Right lobe of liver (tissue), 6 donors: ENCODE measurements around the gene CAMTA1. TPM values are rescaled to one million over a fixed set of nuclear protein-coding genes. Genes with fewer than 3 reads are reported as not detected.

ENCODE experiments used
- ATAC-seq, 4 donors: fragments of 200-7000 bp; cut with Tn5 transposase; one replicate each; pipeline ENCODE4 v1.9.1; 2020; ENCODE audit warnings: mild to moderate bottlenecking in 4 of 4, moderate library complexity in 4 of 4
- DNase-seq, 3 donors: peaks; one replicate each; pipeline ENCODE4 v3.0.0-alpha.2; 2020
- H3K27ac ChIP-seq, 3 donors: fragments of 200-600 bp; one replicate each; pipeline ENCODE4 v1.8.0; 2022
- H3K27me3 ChIP-seq, 2 donors: fragments of 200-600 bp; one replicate each; pipeline ENCODE4 v1.8.0; 2022
- H3K36me3 ChIP-seq, 4 donors: fragments of 200-600 bp; sonication (generic) in 1 of 4; one replicate each; pipeline versions ENCODE4 v1.5.1 to v1.8.0; 2017 to 2022; ENCODE audit warnings: control low read depth in 1 of 4
- H3K4me1 ChIP-seq, 4 donors: fragments of 200-600 bp; sonication (generic) in 1 of 4; one replicate each; pipeline versions ENCODE4 v1.5.1 to v1.8.0; 2017 to 2022; ENCODE audit warnings: control low read depth in 1 of 4
- H3K4me3 ChIP-seq, 3 donors: fragments of 200-600 bp; one replicate each; pipeline ENCODE4 v1.8.0; 2022
- H3K9me3 ChIP-seq, 4 donors: fragments of 200-600 bp; sonication (generic) in 1 of 4; one replicate each; pipeline versions ENCODE4 v1.5.1 to v1.8.0; 2017 to 2022; ENCODE audit warnings: control low read depth in 1 of 4
- CTCF ChIP-seq, 4 donors: fragments of 200-600 bp in 3 of 4; fragments of 450-650 bp in 1 of 4; IDR thresholded peaks; one replicate each; pipeline versions ENCODE4 v1.5.1 to v1.8.0; 2016 to 2022; ENCODE audit warnings: antibody characterized with exemption in 4 of 4, mild to moderate bottlenecking in 2 of 4
- POLR2A ChIP-seq: fragments of 450-650 bp; IDR thresholded peaks from one replicate; pipeline ENCODE4 v1.6.1; 2017; ENCODE audit warnings: antibody characterized with exemption, mild to moderate bottlenecking
- WGBS: methylation state at CpG from one replicate; pipeline ENCODE4 v1.1.6; 2018; ENCODE audit warnings: low coverage, low lambda C conversion rate; ENCODE audit not compliant: insufficient coverage; ENCODE audit errors: missing lambda C conversion rate; 5-methylcytosine and 5-hydroxymethylcytosine counted together
- intact Hi-C, 2 donors: fragments of 100-400 bp; cut with DNase I; formaldehyde crosslinking; loops; one replicate each; pipeline versions ENCODE4 v1.11.2 to v1.14.1; 2022
- total RNA-seq, 6 experiments: library from RNA; depleted of rRNA in 2 of 6; stranded (reverse); fragments of >200 nt in 2 of 6; fragmentation: NEBNext Ultra II Directional in 3 of 6; extraction: Animal tissue kit (Norgen Biotek cat#: 25700) in 3 of 6; gene quantifications; one replicate each; pipeline versions ENCODE4 v1.1.0 to v1.2.4, GENCODE V29; 2016 to 2023
- donor health status: DM: no; HTN: yes; CAD: no.
- donor health status: DM: no; HTN: no; CAD: no.
- donor health status: DM: no; HTN: no; CAD: no.
- donor health status: DM: no; HTN: yes; CAD: no.
- donor health status: DM: no; HTN: yes; CAD: no.

Gene CAMTA1
- total RNA-seq, 6 experiments from 2014 or later = 32.3 to 49.4 (median 37.2) TPM

- H3K36me3 ChIP-seq = no peaks in the 10 kb centered on the region
- no peak overlapping the region for H3K27ac ChIP-seq
- ATAC-seq = no peak
- intact Hi-C loops = no loop called here
- H3K27me3 ChIP-seq = no peaks in the 10 kb centered on the region
- no peak for DNase-seq
- H3K4me1 ChIP-seq = no peaks in the 10 kb centered on the region
- no peaks in the 10 kb centered on the region for H3K9me3 ChIP-seq
- TF ChIP-seq POLR2A (no peak), CTCF (IDR thresholded peaks at IDR 0.05) (no peak)
- H3K4me3 ChIP-seq = no peak overlapping the region
- WGBS = 60% methylated on average over 9 of the region's 22 CpGs
Observed at GRCh38 chr1:7250597-7251453, 465.6 kb downstream of the CAMTA1 start.

GRCh38 chr1:7251454-7251800 is 466.2 kb downstream of the CAMTA1 start:
- 79% methylated on average over 5 of the region's 10 CpGs for WGBS

GRCh38 chr1:7252411-7253117 is 467.3 kb downstream of the CAMTA1 start:
- no peak for TF ChIP-seq CTCF (IDR thresholded peaks at IDR 0.05)
- no peak for TF ChIP-seq POLR2A
- no peak for ATAC-seq
- no peak for DNase-seq
- Histone ChIP-seq H3K4me3 (no peak overlapping the region), H3K4me1 (no peaks in the 10 kb centered on the region), H3K36me3 (no peaks in the 10 kb centered on the region), H3K27ac (no peak overlapping the region), H3K9me3 (no peaks in the 10 kb centered on the region), H3K27me3 (no peaks in the 10 kb centered on the region)
- intact Hi-C loops = no loop called here
- 67% methylated on average over 7 of the region's 12 CpGs for WGBS

More at GRCh38 chr1:7251454-7251800, 466.2 kb downstream of the CAMTA1 start:
- H3K27ac ChIP-seq = no peak overlapping the region
- intact Hi-C loops = no loop called here
- H3K4me1 ChIP-seq = no peaks in the 10 kb centered on the region
- H3K36me3 ChIP-seq = no peaks in the 10 kb centered on the region
- TF ChIP-seq CTCF (IDR thresholded peaks at IDR 0.05) (no peak), POLR2A (no peak)
- DNase-seq (no peak), ATAC-seq (no peak)
- no peak overlapping the region for H3K4me3 ChIP-seq
- H3K9me3 ChIP-seq = no peaks in the 10 kb centered on the region
- H3K27me3 ChIP-seq = no peaks in the 10 kb centered on the region

GRCh38 chr1:7253118-7253480 is 467.8 kb downstream of the CAMTA1 start:
- ATAC-seq (no peak), DNase-seq (no peak)
- intact Hi-C loops = no loop called here
- TF ChIP-seq CTCF (IDR thresholded peaks at IDR 0.05) (no peak), POLR2A (no peak)
- H3K9me3 ChIP-seq = no peaks in the 10 kb centered on the region
- 92% methylated on average over 4 of the region's 4 CpGs for WGBS
- no peaks in the 10 kb centered on the region for H3K36me3 ChIP-seq
- no peaks in the 10 kb centered on the region for H3K4me1 ChIP-seq
- no peak overlapping the region for H3K4me3 ChIP-seq
- H3K27me3 ChIP-seq = no peaks in the 10 kb centered on the region
- H3K27ac ChIP-seq = no peak overlapping the region
